IPS-18a (cell line): ENCODE results near the gene SEC11C.

Experiments
- H3K27ac ChIP-seq: one replicate; pipeline ENCODE4 v1.5.1; 2013; ENCODE audit warnings: low read length
- H3K27me3 ChIP-seq: one replicate; pipeline ENCODE4 v1.6.1; 2013; ENCODE audit warnings: mild to moderate bottlenecking, low read length; ENCODE audit not compliant: control insufficient read depth, insufficient read depth
- H3K36me3 ChIP-seq: one replicate; pipeline ENCODE4 v1.6.1; 2013; ENCODE audit warnings: low read depth, low read length; ENCODE audit not compliant: control insufficient read depth
- H3K4me1 ChIP-seq: one replicate; pipeline ENCODE4 v1.6.1; 2013; ENCODE audit warnings: low read depth, low read length; ENCODE audit not compliant: control insufficient read depth
- H3K4me3 ChIP-seq: one replicate; pipeline ENCODE4 v1.5.1; 2013; ENCODE audit warnings: low read length
- H3K9ac ChIP-seq: one replicate; pipeline ENCODE4 v1.6.1; 2013; ENCODE audit warnings: mild to moderate bottlenecking, low read length, moderate library complexity
- H3K9me3 ChIP-seq: one replicate; pipeline ENCODE4 v1.6.1; 2013; ENCODE audit warnings: low read depth, low read length; ENCODE audit not compliant: control insufficient read depth

Gene SEC11C

GRCh38 chr18:59149007-59149406 lies 9.3 kb downstream of the SEC11C start:
- Histone ChIP-seq H3K4me1 (no peaks in the 10 kb centered on the region), H3K9me3 (no peaks in the 10 kb centered on the region), H3K4me3 (no peak overlapping the region), H3K36me3 (peaks cover 18% of the 10 kb centered on the region), H3K27me3 (no peaks in the 10 kb centered on the region), H3K9ac (no peak overlapping the region), H3K27ac (no peak overlapping the region)

- Histone ChIP-seq H3K27me3 (no peaks in the 10 kb centered on the region), H3K9ac (no peak overlapping the region), H3K36me3 (peaks cover 21% of the 10 kb centered on the region), H3K9me3 (no peaks in the 10 kb centered on the region), H3K4me1 (no peaks in the 10 kb centered on the region), H3K4me3 (no peak overlapping the region), H3K27ac (no peak overlapping the region)
Observed at GRCh38 chr18:59149416-59149815, 9.7 kb downstream of the SEC11C start.

GRCh38 chr18:59150236-59150635 lies 10.6 kb downstream of the SEC11C start:
- H3K9ac ChIP-seq, result no peak overlapping the region
- no peaks in the 10 kb centered on the region for H3K4me1 ChIP-seq

DNA sequence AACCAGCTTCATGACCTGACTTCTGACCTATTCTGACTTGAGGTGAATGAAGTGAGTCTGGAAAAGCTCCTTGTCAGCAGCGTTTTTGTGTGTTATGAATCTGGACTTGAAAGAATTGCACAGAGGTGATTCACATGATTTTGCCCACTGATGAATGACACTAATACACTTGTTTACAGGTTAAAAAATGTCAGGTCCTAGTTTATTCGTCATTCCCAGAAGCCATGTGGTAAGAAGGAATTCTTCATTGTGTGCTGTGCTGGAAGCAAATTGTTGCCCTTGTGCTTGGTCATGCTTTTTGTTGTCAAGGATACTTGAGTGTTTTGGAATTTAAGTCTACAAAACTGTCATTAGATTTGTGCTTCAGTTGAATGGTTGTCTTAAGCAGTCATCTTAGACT lies 15.5 kb downstream of the SEC11C start:
- H3K36me3 ChIP-seq, result peaks cover 24% of the 10 kb centered on the region
- H3K4me3 ChIP-seq, result no peak overlapping the region
- no peaks in the 10 kb centered on the region for H3K4me1 ChIP-seq
- H3K9me3 ChIP-seq, result no peaks in the 10 kb centered on the region
- H3K9ac ChIP-seq, result no peak overlapping the region
- H3K27me3 ChIP-seq, result no peaks in the 10 kb centered on the region
- no peak overlapping the region for H3K27ac ChIP-seq

More at GRCh38 chr18:59150236-59150635, 10.6 kb downstream of the SEC11C start:
- H3K27ac ChIP-seq, result no peak overlapping the region
- no peak overlapping the region for H3K4me3 ChIP-seq
- H3K36me3 ChIP-seq, result peaks cover 24% of the 10 kb centered on the region
- H3K9me3 ChIP-seq, result no peaks in the 10 kb centered on the region
- H3K27me3 ChIP-seq, result no peaks in the 10 kb centered on the region

DNA sequence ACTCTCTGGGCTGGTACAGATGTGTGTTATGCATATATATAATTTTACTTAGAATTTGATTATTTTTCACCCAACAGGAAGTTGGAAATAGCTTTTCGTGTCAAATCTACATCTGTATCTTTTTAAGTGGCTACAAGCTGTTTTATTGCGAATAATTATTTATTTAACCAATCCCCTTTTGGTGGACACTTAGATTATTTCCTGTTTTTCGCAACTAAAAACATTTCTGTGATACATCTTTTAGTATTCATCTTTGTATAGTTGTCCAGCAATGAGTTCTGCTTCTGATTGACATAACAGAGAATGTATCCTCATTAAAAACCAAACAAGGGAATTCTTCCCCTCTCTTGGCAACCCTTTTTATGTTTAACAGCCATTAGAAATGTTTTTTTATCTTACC lies 16.6 kb downstream of the SEC11C start:
- Histone ChIP-seq H3K9me3 (no peaks in the 10 kb centered on the region), H3K27ac (no peak overlapping the region), H3K36me3 (peaks cover 22% of the 10 kb centered on the region), H3K4me3 (no peak overlapping the region), H3K4me1 (no peaks in the 10 kb centered on the region), H3K9ac (no peak overlapping the region), H3K27me3 (no peaks in the 10 kb centered on the region)

- H3K27ac ChIP-seq, result no peak overlapping the region
- no peak overlapping the region for H3K9ac ChIP-seq
- H3K4me3 ChIP-seq, result no peak overlapping the region
- H3K36me3 ChIP-seq, result peaks cover 4% of the 10 kb centered on the region
- no peaks in the 10 kb centered on the region for H3K4me1 ChIP-seq
- H3K27me3 ChIP-seq, result no peaks in the 10 kb centered on the region
- H3K9me3 ChIP-seq, result no peaks in the 10 kb centered on the region
Observed at GRCh38 chr18:59159265-59159664, 19.6 kb downstream of the SEC11C start.

GRCh38 chr18:59159986-59160385 lies 20.3 kb downstream of the SEC11C start:
- Histone ChIP-seq H3K27me3 (no peaks in the 10 kb centered on the region), H3K4me1 (no peaks in the 10 kb centered on the region), H3K27ac (no peak overlapping the region), H3K9ac (no peak overlapping the region), H3K36me3 (peaks cover 2% of the 10 kb centered on the region), H3K9me3 (no peaks in the 10 kb centered on the region), H3K4me3 (no peak overlapping the region)

DNA sequence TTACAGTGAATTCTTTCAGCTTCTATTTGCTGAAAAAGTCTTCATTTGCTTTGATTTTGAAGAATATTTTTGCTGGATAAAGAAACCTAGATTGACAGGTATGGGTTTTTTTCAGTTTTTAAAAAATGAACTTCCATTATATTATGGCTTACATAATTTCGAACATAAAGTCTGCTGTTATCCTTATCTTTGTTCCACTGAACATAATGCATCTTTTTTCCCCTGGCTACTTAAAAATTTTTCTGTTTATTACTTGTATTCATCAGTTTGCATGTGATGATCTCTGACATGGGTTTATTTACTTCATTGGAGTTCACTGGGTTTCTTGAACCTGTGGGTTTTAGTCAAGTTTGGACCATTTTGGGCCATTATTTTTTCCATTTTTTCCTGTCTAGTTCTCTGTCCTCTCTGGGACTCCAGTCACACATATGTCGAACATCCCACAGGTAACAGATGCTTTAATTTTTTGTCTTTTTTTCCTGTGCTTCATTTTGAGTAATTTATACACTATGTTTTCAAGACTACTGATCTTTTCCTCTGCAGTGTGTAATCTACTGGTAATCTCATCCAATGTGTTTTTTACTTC lies 33.1 kb downstream of the SEC11C start:
- H3K9ac ChIP-seq, result no peak overlapping the region
- H3K27me3 ChIP-seq, result no peaks in the 10 kb centered on the region
- H3K9me3 ChIP-seq, result peaks cover 18% of the 10 kb centered on the region
- no peaks in the 10 kb centered on the region for H3K36me3 ChIP-seq
- H3K4me1 ChIP-seq, result no peaks in the 10 kb centered on the region
- no peak overlapping the region for H3K27ac ChIP-seq
- no peak overlapping the region for H3K4me3 ChIP-seq

GRCh38 chr18:59177485-59177884 lies 37.8 kb downstream of the SEC11C start:
- Histone ChIP-seq H3K27me3 (no peaks in the 10 kb centered on the region), H3K27ac (no peak overlapping the region), H3K9me3 (peaks cover 10% of the 10 kb centered on the region), H3K9ac (no peak overlapping the region), H3K36me3 (no peaks in the 10 kb centered on the region), H3K4me3 (no peak overlapping the region), H3K4me1 (no peaks in the 10 kb centered on the region)

GRCh38 chr18:59180150-59180845 lies 40.6 kb downstream of the SEC11C start:
- Histone ChIP-seq H3K27me3 (no peaks in the 10 kb centered on the region), H3K4me3 (no peak overlapping the region), H3K9me3 (no peaks in the 10 kb centered on the region), H3K27ac (no peak overlapping the region), H3K36me3 (no peaks in the 10 kb centered on the region), H3K4me1 (no peaks in the 10 kb centered on the region), H3K9ac (no peak overlapping the region)

DNA sequence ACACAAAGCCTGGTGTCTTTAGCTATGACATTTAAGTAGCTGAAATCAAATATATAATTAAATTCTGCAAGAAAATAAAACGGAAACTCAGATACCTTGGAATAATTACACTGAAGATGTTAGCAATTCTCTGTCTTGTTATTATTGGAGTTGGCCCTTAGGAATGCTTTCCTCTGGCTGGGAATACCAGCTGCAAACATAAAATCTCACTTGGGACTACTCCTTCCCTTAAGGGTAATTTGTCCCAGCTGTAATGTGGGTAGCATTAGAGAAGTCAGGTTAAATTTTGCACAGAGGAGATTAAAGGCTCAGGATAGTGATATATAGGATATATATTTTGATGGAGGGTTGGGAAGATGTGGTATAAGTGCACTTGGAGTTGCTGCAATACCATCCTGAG lies 43.0 kb downstream of the SEC11C start:
- Histone ChIP-seq H3K27ac (no peak overlapping the region), H3K27me3 (no peaks in the 10 kb centered on the region), H3K9ac (no peak overlapping the region), H3K36me3 (no peaks in the 10 kb centered on the region), H3K4me1 (no peaks in the 10 kb centered on the region), H3K4me3 (no peak overlapping the region), H3K9me3 (no peaks in the 10 kb centered on the region)

GRCh38 chr18:59189008-59189407 lies 49.3 kb downstream of the SEC11C start:
- H3K4me1 ChIP-seq, result no peaks in the 10 kb centered on the region
- no peaks in the 10 kb centered on the region for H3K27me3 ChIP-seq
- no peaks in the 10 kb centered on the region for H3K36me3 ChIP-seq
- no peak overlapping the region for H3K9ac ChIP-seq
- H3K4me3 ChIP-seq, result no peak overlapping the region
- H3K9me3 ChIP-seq, result no peaks in the 10 kb centered on the region
- H3K27ac ChIP-seq, result no peak overlapping the region
